GM12891 (cell line): ENCODE data around the gene PRR23E.

Experiments
- POLR2A ChIP-seq: IDR thresholded peaks from 2 replicates; pipeline ENCODE4 v1.6.1; 2011; ENCODE audit warnings: low read depth, low read length, control low read depth
- POLR2AphosphoS5 ChIP-seq: IDR thresholded peaks from 2 replicates; pipeline ENCODE4 v1.6.1; 2011; ENCODE audit warnings: low read depth, low read length, control low read depth
- POU2F2 ChIP-seq: IDR thresholded peaks from 2 replicates; pipeline ENCODE4 v1.6.1; 2011; ENCODE audit warnings: low read depth, mild to moderate bottlenecking, control low read depth, low read length, moderate library complexity

GRCh38 chr3:127143172-127143571 is 49.8 kb upstream of the PRR23E start:
- TF ChIP-seq POLR2AphosphoS5 (no peak), POLR2A (no peak), POU2F2 (no peak)
